HS-5 (cell line): Measurements from ENCODE around the gene CERKL.
"Not testable (repeated sequence)": the region's sequence is repeated elsewhere in the genome, so short reads cannot be mapped to it uniquely, and the experiment has no call there.

ENCODE experiments used
- DNase-seq: peaks from one replicate; pipeline ENCODE4 v3.0.0-alpha.2; 2012; ENCODE audit warnings: low read depth

Gene CERKL

GRCh38 chr2:181656450-181657291 lies at the start of gene CERKL:
CERKL (minus strand) TSS chr2:181657105; CDS start chr2:181657006, 99 bp downstream.
- peak; percentile 22 for DNase-seq

- not testable (repeated sequence) for DNase-seq
Observed at GRCh38 chr2:181702519-181702918, 45.6 kb upstream of the CERKL start.

- no peak for DNase-seq
Observed at GRCh38 chr2:181698223-181698622, 41.3 kb upstream of the CERKL start.

- DNase-seq: no peak
Observed at GRCh38 chr2:181697571-181697970, 40.7 kb upstream of the CERKL start.

- no peak for DNase-seq
Observed at GRCh38 chr2:181697126-181697525, 40.2 kb upstream of the CERKL start.

- DNase-seq: no peak
Observed at GRCh38 chr2:181694271-181694670, 37.4 kb upstream of the CERKL start.

- DNase-seq: no peak
Observed at GRCh38 chr2:181690860-181691259, 34.0 kb upstream of the CERKL start.

GRCh38 chr2:181686576-181687185 lies 29.8 kb upstream of the CERKL start:
- DNase-seq: no peak

- DNase-seq: no peak
Observed at GRCh38 chr2:181685150-181685688, 28.3 kb upstream of the CERKL start.

- DNase-seq: no peak
Observed at GRCh38 chr2:181684454-181685149, 27.7 kb upstream of the CERKL start.

- DNase-seq: peak; percentile 37
Observed at GRCh38 chr2:181683518-181684453, 26.9 kb upstream of the CERKL start.

GRCh38 chr2:181682795-181683517 lies 26.1 kb upstream of the CERKL start:
- no peak for DNase-seq

- DNase-seq: no peak
Observed at GRCh38 chr2:181682026-181682789, 25.3 kb upstream of the CERKL start.

- DNase-seq: no peak
Observed at GRCh38 chr2:181680937-181681811, 24.3 kb upstream of the CERKL start.

GRCh38 chr2:181680055-181680936 lies 23.4 kb upstream of the CERKL start, which contains the start of gene NEUROD1:
NEUROD1 (minus strand) TSS chr2:181680517; CDS start chr2:181678860, 1,657 bp downstream.
- no peak for DNase-seq

- no peak for DNase-seq
Observed at GRCh38 chr2:181679544-181679979, 22.7 kb upstream of the CERKL start.

GRCh38 chr2:181678861-181679543 lies 22.1 kb upstream of the CERKL start:
- DNase-seq: no peak
